IMR-90 (cell line): Measurements from ENCODE around the gene SH2B2. TPM values are rescaled to one million over a fixed set of nuclear protein-coding genes. Genes with fewer than 3 reads are reported as not detected.

Experiments
- ATAC-seq: fragments of 200-7000 bp; cut with Tn5 transposase; 2 replicates; pipeline ENCODE4 v1.9.1; 2020; ENCODE audit warnings: low read depth, mild to moderate bottlenecking, moderate library complexity
- BruUV-seq: library from RNA; stranded (reverse); fragments of 400-500 nt; replicated peaks from 2 replicates; lab custom pipeline; 2021; lab: Mats Ljungman, UMichigan
- CTCF ChIA-PET: fragments of 300-600 bp; formaldehyde crosslinking; extraction: SDS; loops from one replicate; lab custom pipeline; 2021; ENCODE audit warnings: antibody characterized with exemption; lab: Yijun Ruan, JAX
- POLR2A ChIA-PET: fragments of 300-600 bp; sonication (Branson Sonifier 250); formaldehyde crosslinking; loops from one replicate; lab custom pipeline; 2022; ENCODE audit warnings: antibody characterized with exemption; ENCODE audit not compliant: unreplicated experiment; lab: Charles Lee
- DNase-seq: peaks from one replicate; pipeline ENCODE4 v3.0.0; 2013
- H2AFZ ChIP-seq: replicated peaks from 2 replicates; pipeline ENCODE3; 2013; ENCODE audit warnings: low read length, mild to moderate bottlenecking; ENCODE audit not compliant: poor library complexity
- H2AK5ac ChIP-seq: 2 replicates; pipeline ENCODE4 v1.6.1; 2013; ENCODE audit warnings: low read depth, low read length, inconsistent platforms
- H2AK9ac ChIP-seq: replicated peaks from 2 replicates; pipeline ENCODE3; 2013; ENCODE audit warnings: mild to moderate bottlenecking, low read depth, low read length, moderate library complexity; ENCODE audit not compliant: poor library complexity
- H2BK120ac ChIP-seq: 2 replicates; pipeline ENCODE4 v1.6.1; 2013; ENCODE audit warnings: low read depth, low read length, inconsistent platforms
- H2BK15ac ChIP-seq: 3 replicates; pipeline ENCODE4 v1.6.1; 2013; ENCODE audit warnings: low read depth, low read length, inconsistent platforms
- H2BK20ac ChIP-seq: 2 replicates; pipeline ENCODE4 v1.6.1; 2013; ENCODE audit warnings: low read depth, mild to moderate bottlenecking, inconsistent platforms, low read length, moderate library complexity
- H2BK5ac ChIP-seq: 2 replicates; pipeline ENCODE4 v1.6.1; 2013; ENCODE audit warnings: mild to moderate bottlenecking, low read depth, low read length, inconsistent platforms; ENCODE audit not compliant: poor library complexity, severe bottlenecking
- H3K14ac ChIP-seq: replicated peaks from 2 replicates; pipeline ENCODE4 v1.6.1; 2013; ENCODE audit warnings: low read depth, low read length, inconsistent platforms
- H3K18ac ChIP-seq: 2 replicates; pipeline ENCODE4 v1.6.1; 2013; ENCODE audit warnings: low read depth, low read length, control low read depth
- H3K23ac ChIP-seq: 2 replicates; pipeline ENCODE4 v1.6.1; 2013; ENCODE audit warnings: low read depth, low read length, inconsistent platforms
- H3K27ac ChIP-seq: 2 replicates; pipeline ENCODE4 v1.5.1; 2013; ENCODE audit warnings: mild to moderate bottlenecking, control low read depth, low read length; ENCODE audit not compliant: insufficient read depth
- H3K27me3 ChIP-seq: 2 replicates; pipeline ENCODE4 v1.6.1; 2013; ENCODE audit warnings: low read length; ENCODE audit not compliant: control insufficient read depth, insufficient read depth
- H3K36me3 ChIP-seq: 2 replicates; pipeline ENCODE4 v1.6.1; 2013; ENCODE audit warnings: low read length, mixed read lengths; ENCODE audit not compliant: control insufficient read depth, insufficient read depth
- H3K4ac ChIP-seq: 2 replicates; pipeline ENCODE4 v1.6.1; 2013; ENCODE audit warnings: low read depth, low read length, inconsistent platforms
- H3K4me1 ChIP-seq: 2 replicates; pipeline ENCODE4 v1.6.1; 2013; ENCODE audit warnings: low read length, mixed read lengths; ENCODE audit not compliant: control insufficient read depth, insufficient read depth
- H3K4me2 ChIP-seq: 2 replicates; pipeline ENCODE4 v1.6.1; 2013; ENCODE audit warnings: low read depth, mild to moderate bottlenecking, control low read depth, low read length, moderate library complexity
- H3K4me3 ChIP-seq: 2 replicates; pipeline ENCODE4 v1.5.1; 2013; ENCODE audit warnings: low read depth, mild to moderate bottlenecking, control low read depth, low read length, moderate library complexity; ENCODE audit not compliant: insufficient read depth
- H3K56ac ChIP-seq: 2 replicates; pipeline ENCODE4 v1.6.1; 2013; ENCODE audit warnings: low read length, inconsistent platforms; ENCODE audit not compliant: insufficient read depth; ENCODE audit errors: extremely low read depth
- H3K79me1 ChIP-seq, 2 experiments: 2 replicates each; pipeline ENCODE4 v1.6.1; 2013; ENCODE audit warnings: low read length in 2 of 2, inconsistent platforms in 1 of 2, low read depth in 1 of 2
- H3K9ac ChIP-seq: 2 replicates; pipeline ENCODE4 v1.6.1; 2013; ENCODE audit warnings: low read depth, low read length, control low read depth
- H3K9me1 ChIP-seq: 2 replicates; pipeline ENCODE4 v1.6.1; 2013; ENCODE audit warnings: low read length, inconsistent platforms; ENCODE audit not compliant: insufficient read depth
- H3K9me3 ChIP-seq: 2 replicates; pipeline ENCODE4 v1.6.1; 2013; ENCODE audit warnings: low read length; ENCODE audit not compliant: control insufficient read depth, insufficient read depth
- H4K20me1 ChIP-seq: 2 replicates; pipeline ENCODE4 v1.6.1; 2013; ENCODE audit warnings: low read length, inconsistent platforms; ENCODE audit not compliant: insufficient read depth
- H4K5ac ChIP-seq: 2 replicates; pipeline ENCODE4 v1.6.1; 2013; ENCODE audit warnings: mild to moderate bottlenecking, low read depth, low read length, control low read depth
- H4K8ac ChIP-seq, 2 experiments: 2 replicates each; pipeline ENCODE4 v1.6.1; 2013; ENCODE audit warnings: low read depth in 2 of 2, low read length in 2 of 2, control low read depth in 1 of 2, inconsistent platforms in 1 of 2
- H4K91ac ChIP-seq: 2 replicates; pipeline ENCODE4 v1.6.1; 2013; ENCODE audit warnings: low read depth, low read length, inconsistent platforms; ENCODE audit not compliant: insufficient read depth
- BHLHE40 ChIP-seq: fragments of 150-350 bp; IDR thresholded peaks from 2 replicates; pipeline ENCODE4 v1.6.1; 2016; ENCODE audit warnings: mild to moderate bottlenecking, low read depth, low read length
- CEBPB ChIP-seq: IDR thresholded peaks from 2 replicates; pipeline ENCODE4 v1.6.1; 2012; ENCODE audit warnings: low read depth, low read length, improper control_type of control experiment
- CHD1 ChIP-seq: IDR thresholded peaks from 2 replicates; pipeline ENCODE4 v1.6.1; 2012; ENCODE audit warnings: low read depth, low read length, improper control_type of control experiment
- FOS ChIP-seq: fragments of 150-350 bp; IDR thresholded peaks from 2 replicates; pipeline ENCODE4 v1.6.1; 2016; ENCODE audit warnings: low read depth, low read length
- MAFK ChIP-seq: IDR thresholded peaks from 2 replicates; pipeline ENCODE4 v1.6.1; 2012; ENCODE audit warnings: low read depth, low read length, improper control_type of control experiment
- MAZ ChIP-seq: IDR thresholded peaks from 2 replicates; pipeline ENCODE4 v1.6.1; 2012; ENCODE audit warnings: low read depth, mild to moderate bottlenecking, low read length, improper control_type of control experiment, moderate library complexity, borderline replicate concordance
- MXI1 ChIP-seq: IDR thresholded peaks from 2 replicates; pipeline ENCODE4 v1.6.1; 2012; ENCODE audit warnings: low read depth, mild to moderate bottlenecking, low read length, moderate library complexity, borderline replicate concordance
- NFE2L2 ChIP-seq: fragments of 150-350 bp; IDR thresholded peaks from 2 replicates; pipeline ENCODE4 v1.6.1; 2016; ENCODE audit warnings: low read depth, mild to moderate bottlenecking, low read length
- POLR2A ChIP-seq: IDR thresholded peaks from 2 replicates; pipeline ENCODE4 v1.6.1; 2012; ENCODE audit warnings: mild to moderate bottlenecking, low read depth, low read length
- RAD21 ChIP-seq: IDR thresholded peaks from 2 replicates; pipeline ENCODE4 v1.6.1; 2012; ENCODE audit warnings: low read length, improper control_type of control experiment
- RCOR1 ChIP-seq: IDR thresholded peaks from 2 replicates; pipeline ENCODE4 v1.6.1; 2012; ENCODE audit warnings: mild to moderate bottlenecking, low read length, improper control_type of control experiment; ENCODE audit not compliant: insufficient replicate concordance
- RFX5 ChIP-seq: IDR thresholded peaks from 2 replicates; pipeline ENCODE4 v1.8.0; 2012; ENCODE audit warnings: low read depth, mild to moderate bottlenecking, low read length, moderate library complexity
- SMC3 ChIP-seq: fragments of 150-350 bp; IDR thresholded peaks from 2 replicates; pipeline ENCODE4 v1.6.1; 2016; ENCODE audit warnings: low read depth, mild to moderate bottlenecking, antibody characterized with exemption, low read length, moderate library complexity
- USF2 ChIP-seq: fragments of 150-350 bp; IDR thresholded peaks from 2 replicates; pipeline ENCODE4 v1.6.1; 2017; ENCODE audit warnings: mild to moderate bottlenecking, antibody characterized with exemption, low read length, low read depth
- WGBS, 2 experiments: methylation state at CpG; one replicate each; pipeline versions ENCODE4 v1.1.5 to v1.1.7; 2013; ENCODE audit warnings: missing lambda C conversion rate in 2 of 2; ENCODE audit not compliant: insufficient read length in 1 of 2; ENCODE audit errors: extremely low coverage in 2 of 2; 5-methylcytosine and 5-hydroxymethylcytosine counted together
- dilution Hi-C: fragments of 300-500 bp; cut with HindIII; formaldehyde crosslinking; loops from one replicate; pipeline ENCODE4 v1.14.3; 2018; ENCODE audit warnings: low sequenced_read_pairs; ENCODE audit not compliant: unreplicated experiment
- in situ Hi-C: fragments of 300-500 bp; cut with MboI; formaldehyde crosslinking; loops from 3 replicates; pipeline ENCODE4 v1.14.3; 2019; ENCODE audit warnings: low sequenced_read_pairs, inconsistent platforms, mixed read lengths
- intact Hi-C: fragments of 100-400 bp; cut with micrococcal nuclease; formaldehyde crosslinking; loops from 2 replicates; pipeline ENCODE4 v1.10.0; 2022
- polyA plus RNA-seq, 3 experiments: library from polyadenylated mRNA; depleted of rRNA; stranded (reverse); fragments of >200 nt; gene quantifications; 2 replicates each; pipeline ENCODE4 v1.2.3, GENCODE V29; 2012; ENCODE audit warnings: low replicate concordance in 1 of 3
- total RNA-seq: library from RNA; depleted of rRNA; stranded (reverse); fragments of >200 nt; gene quantifications from 2 replicates; pipeline ENCODE4 v1.2.3, GENCODE V29; 2012
- TF ChIP-seq, protein P1 (sequence below): fragments of 150-350 bp; IDR thresholded peaks from 2 replicates; pipeline ENCODE4 v1.6.1; 2016; ENCODE audit warnings: low read depth, mild to moderate bottlenecking, low read length, moderate library complexity, borderline replicate concordance
- TF ChIP-seq, protein P2 (sequence below): conservative IDR thresholded peaks from 2 replicates; pipeline ENCODE4 v1.5.1; 2012; ENCODE audit warnings: mild to moderate bottlenecking, low read depth, low read length, improper control_type of control experiment

SH2B2 gene
- total and polyA plus RNA-seq, 2 of the 4 experiments (the other 2 are of a cell fraction) = 0.36 to 0.99 TPM

GRCh38 chr7:102319671-102320070 is 33.0 kb downstream of the SH2B2 start:
- Histone ChIP-seq H4K5ac (no peak overlapping the region), H3K27ac (no peak overlapping the region), H3K4me2 (no peak overlapping the region), H4K91ac (no peak overlapping the region), H2AK9ac (no peak overlapping the region), H3K4me1 (no peaks in the 10 kb centered on the region), H3K4ac (no peak overlapping the region), H4K20me1 (no peaks in the 10 kb centered on the region), H2BK15ac (no peak overlapping the region), H3K18ac (no peak overlapping the region), H2BK20ac (no peak overlapping the region), H3K9ac (no peak overlapping the region), H3K23ac (no peak overlapping the region), H2AFZ (no peak overlapping the region), H3K27me3 (no peaks in the 10 kb centered on the region), H2BK5ac (no peak overlapping the region), H2BK120ac (no peak overlapping the region), H3K9me1 (peaks cover 4% of the 10 kb centered on the region; the same call in 1 of the 2 replicates), H4K8ac (no peak overlapping the region), H3K36me3 (peaks cover 1% of the 10 kb centered on the region; the same call in 1 of the 2 replicates), H3K79me1 (no peaks in the 10 kb centered on the region), H3K9me3 (no peaks in the 10 kb centered on the region), H2AK5ac (no peak overlapping the region), H3K4me3 (no peak overlapping the region), H3K14ac (no peak overlapping the region), H3K56ac (no peak overlapping the region)
- ATAC-seq (no peak), DNase-seq (no peak)
- 94% methylated on average over 3 of the region's 3 CpGs; no CpG with 5 or more reads in 1 of the 2 experiments for WGBS, 2 experiments
- ChIA-PET CTCF (no interaction called here), POLR2A (no interaction called here)
- BruUV-seq = no TSS peak
- TF ChIP-seq, protein P1, sequence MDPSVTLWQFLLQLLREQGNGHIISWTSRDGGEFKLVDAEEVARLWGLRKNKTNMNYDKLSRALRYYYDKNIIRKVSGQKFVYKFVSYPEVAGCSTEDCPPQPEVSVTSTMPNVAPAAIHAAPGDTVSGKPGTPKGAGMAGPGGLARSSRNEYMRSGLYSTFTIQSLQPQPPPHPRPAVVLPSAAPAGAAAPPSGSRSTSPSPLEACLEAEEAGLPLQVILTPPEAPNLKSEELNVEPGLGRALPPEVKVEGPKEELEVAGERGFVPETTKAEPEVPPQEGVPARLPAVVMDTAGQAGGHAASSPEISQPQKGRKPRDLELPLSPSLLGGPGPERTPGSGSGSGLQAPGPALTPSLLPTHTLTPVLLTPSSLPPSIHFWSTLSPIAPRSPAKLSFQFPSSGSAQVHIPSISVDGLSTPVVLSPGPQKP = no peak
- TF ChIP-seq, protein P2, sequence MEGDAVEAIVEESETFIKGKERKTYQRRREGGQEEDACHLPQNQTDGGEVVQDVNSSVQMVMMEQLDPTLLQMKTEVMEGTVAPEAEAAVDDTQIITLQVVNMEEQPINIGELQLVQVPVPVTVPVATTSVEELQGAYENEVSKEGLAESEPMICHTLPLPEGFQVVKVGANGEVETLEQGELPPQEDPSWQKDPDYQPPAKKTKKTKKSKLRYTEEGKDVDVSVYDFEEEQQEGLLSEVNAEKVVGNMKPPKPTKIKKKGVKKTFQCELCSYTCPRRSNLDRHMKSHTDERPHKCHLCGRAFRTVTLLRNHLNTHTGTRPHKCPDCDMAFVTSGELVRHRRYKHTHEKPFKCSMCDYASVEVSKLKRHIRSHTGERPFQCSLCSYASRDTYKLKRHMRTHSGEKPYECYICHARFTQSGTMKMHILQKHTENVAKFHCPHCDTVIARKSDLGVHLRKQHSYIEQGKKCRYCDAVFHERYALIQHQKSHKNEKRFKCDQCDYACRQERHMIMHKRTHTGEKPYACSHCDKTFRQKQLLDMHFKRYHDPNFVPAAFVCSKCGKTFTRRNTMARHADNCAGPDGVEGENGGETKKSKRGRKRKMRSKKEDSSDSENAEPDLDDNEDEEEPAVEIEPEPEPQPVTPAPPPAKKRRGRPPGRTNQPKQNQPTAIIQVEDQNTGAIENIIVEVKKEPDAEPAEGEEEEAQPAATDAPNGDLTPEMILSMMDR = no peak
- TF ChIP-seq BHLHE40 = no peak
- no peak for TF ChIP-seq CEBPB
- no peak for TF ChIP-seq MAZ
- TF ChIP-seq NFE2L2 = no peak
- TF ChIP-seq CHD1 = no peak
- TF ChIP-seq RCOR1 = no peak
- no peak for TF ChIP-seq MAFK
- no peak for TF ChIP-seq POLR2A
- TF ChIP-seq SMC3 = no peak
- TF ChIP-seq RAD21 = no peak
- TF ChIP-seq USF2 = no peak
- no peak for TF ChIP-seq MXI1
- no peak for TF ChIP-seq RFX5
- TF ChIP-seq FOS = no peak
- intact Hi-C loops = no loop called here
- in situ Hi-C loops = no loop called here
- dilution Hi-C loops = no loop called here
